Nephron (organoid): Measurements from ENCODE around the gene VWA3A.
"Not testable (repeated sequence)": the region's sequence is repeated elsewhere in the genome, so short reads cannot be mapped to it uniquely, and the experiment has no call there.

ENCODE experiments used
- H3K27ac Mint-ChIP-seq, 3 experiments: 2 replicates each; pipeline ENCODE4 v1.8.0; 2020; ENCODE audit warnings: mixed read lengths in 3 of 3, mild to moderate bottlenecking in 2 of 3, moderate library complexity in 1 of 3
- H3K27me3 Mint-ChIP-seq: 2 replicates; pipeline ENCODE4 v1.8.0; 2021; ENCODE audit warnings: low read depth, mild to moderate bottlenecking, moderate library complexity, mixed read lengths
- H3K36me3 Mint-ChIP-seq: 2 replicates; pipeline ENCODE4 v1.8.0; 2020; ENCODE audit warnings: low read depth, mixed read lengths
- H3K4me1 Mint-ChIP-seq: 2 replicates; pipeline ENCODE4 v1.8.0; 2020; ENCODE audit warnings: mixed read lengths
- H3K4me3 Mint-ChIP-seq, 3 experiments: 2 replicates each; pipeline ENCODE4 v1.8.0; 2020; ENCODE audit warnings: mild to moderate bottlenecking in 3 of 3, mixed read lengths in 3 of 3, moderate library complexity in 2 of 3
- H3K9me3 Mint-ChIP-seq: 2 replicates; pipeline ENCODE4 v1.8.0; 2020; ENCODE audit warnings: mixed read lengths
- TF ChIP-seq, protein P1 (sequence below), 3 experiments: fragments of 200-600 bp; sonication (generic); IDR thresholded peaks; one replicate each; pipeline ENCODE4 v1.5.0; 2021; ENCODE audit warnings: antibody characterized with exemption in 3 of 3; ENCODE audit not compliant: unreplicated experiment in 3 of 3

The VWA3A gene

DNA sequence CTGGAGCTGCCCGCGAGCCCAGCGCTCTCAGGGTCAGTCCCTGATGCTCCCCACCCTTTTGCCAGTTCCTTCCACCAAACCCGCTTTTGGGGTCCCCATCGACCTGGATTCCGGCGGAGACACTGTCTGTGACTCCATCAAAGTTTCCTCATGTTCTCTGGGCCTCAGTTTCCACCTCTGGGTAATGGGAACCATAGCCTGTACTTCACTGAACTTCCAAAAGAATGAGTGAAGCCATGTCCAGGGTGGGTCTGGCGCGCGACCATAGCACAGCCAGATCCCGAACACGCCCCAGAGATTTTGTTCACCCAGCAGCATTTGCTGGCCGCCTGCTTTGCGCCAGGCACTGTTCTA is 70.3 kb downstream of the VWA3A start:
- TF ChIP-seq, protein P1, sequence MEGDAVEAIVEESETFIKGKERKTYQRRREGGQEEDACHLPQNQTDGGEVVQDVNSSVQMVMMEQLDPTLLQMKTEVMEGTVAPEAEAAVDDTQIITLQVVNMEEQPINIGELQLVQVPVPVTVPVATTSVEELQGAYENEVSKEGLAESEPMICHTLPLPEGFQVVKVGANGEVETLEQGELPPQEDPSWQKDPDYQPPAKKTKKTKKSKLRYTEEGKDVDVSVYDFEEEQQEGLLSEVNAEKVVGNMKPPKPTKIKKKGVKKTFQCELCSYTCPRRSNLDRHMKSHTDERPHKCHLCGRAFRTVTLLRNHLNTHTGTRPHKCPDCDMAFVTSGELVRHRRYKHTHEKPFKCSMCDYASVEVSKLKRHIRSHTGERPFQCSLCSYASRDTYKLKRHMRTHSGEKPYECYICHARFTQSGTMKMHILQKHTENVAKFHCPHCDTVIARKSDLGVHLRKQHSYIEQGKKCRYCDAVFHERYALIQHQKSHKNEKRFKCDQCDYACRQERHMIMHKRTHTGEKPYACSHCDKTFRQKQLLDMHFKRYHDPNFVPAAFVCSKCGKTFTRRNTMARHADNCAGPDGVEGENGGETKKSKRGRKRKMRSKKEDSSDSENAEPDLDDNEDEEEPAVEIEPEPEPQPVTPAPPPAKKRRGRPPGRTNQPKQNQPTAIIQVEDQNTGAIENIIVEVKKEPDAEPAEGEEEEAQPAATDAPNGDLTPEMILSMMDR (IDR thresholded peaks at IDR 0.05; ENCODE audit: unreplicated experiment in 3 of 3), result no peak
- Mint-ChIP-seq H3K27me3 (peaks cover 74% of the 10 kb centered on the region), H3K36me3 (no peaks in the 10 kb centered on the region), H3K27ac (no peak overlapping the region), H3K4me1 (no peaks in the 10 kb centered on the region), H3K9me3 (peaks cover 6% of the 10 kb centered on the region), H3K4me3 (no peak overlapping the region)

DNA sequence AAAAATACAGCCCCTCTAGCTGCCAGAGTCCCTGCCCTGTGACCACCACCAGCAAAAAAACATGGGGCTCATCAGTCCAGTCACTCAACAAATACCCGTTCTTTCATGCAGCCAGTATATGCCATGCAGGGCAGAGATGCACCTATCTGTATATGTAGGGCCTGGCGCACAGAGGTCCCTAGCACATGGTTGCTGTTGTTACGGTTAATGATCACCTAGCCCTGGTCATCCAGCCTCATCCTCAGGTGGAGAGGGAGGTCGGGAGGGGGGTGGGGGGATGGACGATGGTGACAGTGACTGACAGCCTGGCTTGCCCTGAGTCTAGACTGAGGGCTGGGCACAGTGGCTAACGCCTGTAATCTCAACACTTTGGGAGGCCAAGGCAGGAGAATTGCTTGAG is 71.5 kb downstream of the VWA3A start:
- TF ChIP-seq, protein P1 (IDR thresholded peaks at IDR 0.05; ENCODE audit: unreplicated experiment in 3 of 3), result no peak
- Mint-ChIP-seq H3K27me3 (peaks cover 62% of the 10 kb centered on the region), H3K36me3 (no peaks in the 10 kb centered on the region), H3K27ac (no peak overlapping the region), H3K4me3 (no peak overlapping the region), H3K4me1 (no peaks in the 10 kb centered on the region), H3K9me3 (peaks cover 6% of the 10 kb centered on the region)

DNA sequence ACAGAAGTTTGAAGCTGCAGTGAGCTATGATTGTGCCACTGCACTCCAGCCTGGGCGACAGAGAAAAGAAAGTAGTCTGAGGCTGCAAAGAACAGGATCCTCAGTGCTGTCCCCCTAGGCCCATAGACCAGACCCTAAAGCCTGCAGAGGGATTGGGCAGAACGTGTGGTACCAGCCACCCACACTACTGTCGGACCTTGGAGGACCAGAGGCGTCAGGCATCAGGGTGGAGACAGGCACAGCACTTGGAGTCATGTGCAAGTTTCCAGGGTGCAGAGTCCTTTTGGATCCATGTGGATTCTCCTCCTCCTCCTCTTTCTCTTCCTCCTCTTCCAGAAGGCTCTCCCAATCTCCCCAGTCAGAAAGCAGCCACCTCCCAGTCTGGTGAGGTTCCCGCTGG is 72.1 kb downstream of the VWA3A start:
- no peaks in the 10 kb centered on the region for H3K4me1 Mint-ChIP-seq

DNA sequence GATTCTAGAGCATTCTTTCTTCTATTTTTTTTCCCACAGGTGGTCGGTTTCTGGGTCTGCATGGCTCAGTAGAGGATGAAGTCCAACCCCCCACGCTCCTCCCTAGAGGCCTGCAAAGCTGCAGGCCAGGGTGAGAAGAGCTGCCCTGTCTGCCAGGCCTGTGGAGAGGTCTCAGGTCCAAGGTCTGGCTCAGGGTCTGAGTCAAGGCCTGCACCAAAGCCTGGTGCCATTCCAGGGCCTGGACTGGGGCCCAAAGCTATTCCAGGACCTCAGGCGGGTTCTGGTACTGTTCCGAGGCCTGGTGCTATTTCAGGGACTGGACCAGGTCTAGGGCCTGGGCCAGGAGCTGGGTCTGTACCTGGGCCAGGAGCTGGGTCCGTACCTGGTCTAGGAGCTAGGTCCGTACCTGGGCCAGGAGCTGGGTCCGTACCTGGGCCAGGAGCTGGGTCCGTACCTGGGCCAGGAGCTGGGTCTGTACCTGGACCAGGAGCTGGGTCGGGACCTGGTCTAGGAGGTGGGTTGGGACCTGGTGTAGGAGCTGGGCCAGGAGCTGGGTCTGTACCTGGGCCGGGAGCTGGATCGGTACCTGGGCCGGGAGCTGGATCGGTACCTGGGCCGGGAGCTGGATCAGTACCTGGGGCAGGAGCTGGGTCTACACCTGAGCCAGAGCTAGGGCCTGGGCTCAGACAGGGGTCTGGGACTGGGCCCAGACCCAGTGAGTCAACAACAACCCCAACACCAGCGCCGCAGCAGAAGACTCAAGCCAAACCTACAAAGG is 73.4 kb downstream of the VWA3A start:
- TF ChIP-seq, protein P1 (IDR thresholded peaks at IDR 0.05; ENCODE audit: unreplicated experiment in 3 of 3), result no peak
- no peak overlapping the region for H3K27ac Mint-ChIP-seq
- no peak overlapping the region for H3K4me3 Mint-ChIP-seq
- H3K9me3 Mint-ChIP-seq, result peaks cover 6% of the 10 kb centered on the region
- peaks cover 43% of the 10 kb centered on the region for H3K27me3 Mint-ChIP-seq
- H3K36me3 Mint-ChIP-seq, result no peaks in the 10 kb centered on the region
- H3K4me1 Mint-ChIP-seq, result no peaks in the 10 kb centered on the region

More for the DNA sequence above, 72.1 kb downstream of the VWA3A start:
- Mint-ChIP-seq H3K27me3 (peaks cover 55% of the 10 kb centered on the region), H3K36me3 (no peaks in the 10 kb centered on the region), H3K4me3 (no peak overlapping the region), H3K27ac (no peak overlapping the region), H3K9me3 (peaks cover 6% of the 10 kb centered on the region)
- TF ChIP-seq, protein P1 (IDR thresholded peaks at IDR 0.05; ENCODE audit: unreplicated experiment in 3 of 3), result no peak

DNA sequence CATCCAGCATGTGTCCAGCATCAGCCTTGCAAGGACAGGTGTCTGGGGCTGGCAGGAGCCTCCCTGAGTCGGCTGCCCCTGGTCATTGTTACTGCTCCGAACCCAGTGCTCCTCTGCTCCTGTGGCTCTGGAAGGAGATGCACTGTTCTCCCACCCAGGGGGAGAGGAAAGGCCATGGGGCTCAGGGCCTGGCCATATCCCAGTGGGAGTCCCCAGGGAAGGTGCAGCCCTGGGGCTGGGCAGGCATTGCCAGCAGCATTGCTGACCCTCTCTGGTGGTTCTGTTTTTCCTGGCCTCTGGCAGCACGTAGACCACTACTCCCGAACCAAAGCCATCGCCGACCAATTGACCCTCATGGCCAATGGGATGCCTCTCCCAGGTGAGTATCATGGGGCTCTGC is 79.6 kb downstream of the VWA3A start:
- H3K4me3 Mint-ChIP-seq, result no peak overlapping the region

DNA sequence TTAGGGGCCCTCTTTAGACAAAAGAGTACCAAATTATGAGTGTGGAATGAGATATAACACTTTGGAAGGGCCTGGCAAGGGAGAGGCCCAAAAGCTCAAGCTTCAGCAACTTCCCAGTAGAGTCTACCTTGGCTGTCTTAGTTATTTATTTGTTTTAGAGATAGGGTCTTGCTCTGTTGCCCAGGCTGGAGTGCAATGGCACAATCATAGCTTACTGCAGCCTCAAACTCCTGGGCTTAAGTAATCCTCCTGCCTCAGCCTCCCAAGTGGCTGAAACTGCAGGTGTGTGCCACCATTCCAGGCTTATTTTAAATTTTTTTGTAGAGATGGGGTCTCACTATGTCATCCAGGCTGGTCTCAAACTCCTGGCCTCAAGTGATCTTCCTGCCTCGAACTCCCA is 80.3 kb downstream of the VWA3A start:
- H3K36me3 Mint-ChIP-seq, H3K9me3 Mint-ChIP-seq, H3K27me3 Mint-ChIP-seq, H3K4me1 Mint-ChIP-seq, H3K27ac Mint-ChIP-seq, H3K4me3 Mint-ChIP-seq: not testable (repeated sequence)

More for the DNA sequence above, 79.6 kb downstream of the VWA3A start:
- H3K9me3 Mint-ChIP-seq, result no peaks in the 10 kb centered on the region
- H3K4me1 Mint-ChIP-seq, result no peaks in the 10 kb centered on the region
- peaks cover 4% of the 10 kb centered on the region for H3K27me3 Mint-ChIP-seq
- TF ChIP-seq, protein P1 (IDR thresholded peaks at IDR 0.05; ENCODE audit: unreplicated experiment in 3 of 3), result no peak
- no peaks in the 10 kb centered on the region for H3K36me3 Mint-ChIP-seq
- H3K27ac Mint-ChIP-seq, result no peak overlapping the region
